Measurements from ENCODE around the gene CASP2. TPM values are rescaled to one million over a fixed set of nuclear protein-coding genes. Genes with fewer than 3 reads are reported as not detected.

CASP2 gene
- total RNA-seq, 1 donor from 2014 or later: 12.8 TPM

DNA sequence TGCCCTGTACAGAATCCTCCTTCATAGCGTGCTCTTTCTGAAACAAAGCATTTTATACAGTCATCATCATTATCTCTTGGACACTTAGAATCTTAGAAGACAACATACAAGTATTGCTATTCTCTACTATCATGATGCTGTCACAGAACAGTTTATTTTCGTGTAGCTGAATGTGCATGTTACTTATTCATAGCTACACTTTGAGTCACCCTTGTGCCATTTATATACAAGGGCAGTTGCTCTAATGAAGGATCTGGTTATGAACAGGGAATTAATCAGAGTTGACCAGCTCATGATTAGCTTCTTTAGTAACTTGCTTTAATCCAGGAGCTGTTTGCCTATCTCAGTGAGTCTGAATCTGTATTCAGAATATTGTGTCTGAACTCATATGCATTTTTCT lies 11.2 kb downstream of the CASP2 start:
- no peak for DNase-seq

DNA sequence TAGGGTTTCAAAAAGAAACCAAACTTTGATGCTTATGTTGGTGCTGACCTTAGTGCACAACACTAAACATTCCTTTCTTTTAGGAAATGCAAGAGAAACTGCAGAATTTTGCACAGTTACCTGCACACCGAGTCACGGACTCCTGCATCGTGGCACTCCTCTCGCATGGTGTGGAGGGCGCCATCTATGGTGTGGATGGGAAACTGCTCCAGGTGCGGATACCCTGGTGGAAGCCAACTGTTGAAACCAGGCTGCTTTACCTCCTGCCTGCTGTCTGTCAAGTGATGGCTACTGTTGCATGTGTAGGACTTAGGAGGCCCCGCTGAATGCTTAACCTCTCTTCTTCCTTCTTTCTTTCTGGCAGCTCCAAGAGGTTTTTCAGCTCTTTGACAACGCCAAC lies 11.7 kb downstream of the CASP2 start:
- DNase-seq: peak; percentile 64

DNA sequence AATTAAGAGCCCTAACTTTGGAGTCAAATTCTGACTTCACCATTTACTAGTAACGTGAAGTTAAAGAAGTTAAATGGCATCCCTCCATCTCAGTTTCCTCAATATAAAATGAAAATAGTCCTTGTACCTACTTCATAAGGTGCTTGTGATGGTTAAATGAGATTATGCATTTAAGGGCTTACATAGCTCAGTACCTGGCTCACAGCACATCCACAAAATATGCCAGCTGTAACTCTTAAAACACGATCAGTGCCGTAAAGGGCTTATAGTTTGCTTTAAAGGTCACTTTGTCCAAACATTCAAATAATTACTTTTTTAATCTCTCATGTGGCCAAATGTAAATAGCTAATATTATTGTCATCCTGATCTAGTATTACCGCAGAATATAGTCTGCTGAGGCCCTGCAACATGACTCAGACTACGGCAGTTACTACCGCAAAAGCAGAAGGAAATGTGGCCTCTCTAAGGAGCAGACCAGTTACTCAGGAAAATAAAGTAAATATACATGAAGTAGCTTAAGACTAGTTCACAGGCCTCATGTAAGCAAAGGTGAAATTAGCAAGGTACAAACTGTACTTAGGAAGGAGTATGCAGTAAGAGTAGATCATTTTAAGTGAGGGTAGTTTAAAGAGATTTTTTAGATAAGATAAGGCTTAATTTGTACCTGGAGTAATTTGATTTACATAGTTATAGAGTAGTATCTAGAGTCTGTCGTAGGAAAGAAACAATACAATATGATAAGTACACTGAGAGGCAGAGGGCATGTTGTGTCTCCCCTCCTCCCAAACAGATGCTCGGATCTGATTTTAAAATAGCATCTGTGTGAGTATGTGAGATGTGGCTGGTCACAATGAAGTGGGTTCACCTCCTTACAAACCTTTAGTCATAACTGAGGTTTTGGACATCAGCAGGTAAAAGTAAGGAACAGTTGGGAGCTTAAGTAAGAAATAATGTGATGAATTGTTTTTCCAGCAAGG lies 13.1 kb downstream of the CASP2 start:
- DNase-seq: no peak

DNA sequence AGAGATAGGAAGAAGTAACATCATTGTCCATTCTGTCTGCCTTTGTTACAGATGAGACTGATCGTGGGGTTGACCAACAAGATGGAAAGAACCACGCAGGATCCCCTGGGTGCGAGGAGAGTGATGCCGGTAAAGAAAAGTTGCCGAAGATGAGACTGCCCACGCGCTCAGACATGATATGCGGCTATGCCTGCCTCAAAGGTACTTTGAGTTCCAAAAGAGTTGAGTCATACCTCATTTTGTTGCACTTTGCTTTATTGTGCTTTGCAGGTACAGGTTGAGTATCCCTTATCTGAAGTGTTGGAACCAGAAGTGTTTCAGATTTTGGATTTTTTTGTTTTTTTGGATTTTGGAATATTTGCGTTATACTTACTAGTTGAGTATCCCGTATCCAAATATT lies 15.6 kb downstream of the CASP2 start:
- no peak for DNase-seq

DNA sequence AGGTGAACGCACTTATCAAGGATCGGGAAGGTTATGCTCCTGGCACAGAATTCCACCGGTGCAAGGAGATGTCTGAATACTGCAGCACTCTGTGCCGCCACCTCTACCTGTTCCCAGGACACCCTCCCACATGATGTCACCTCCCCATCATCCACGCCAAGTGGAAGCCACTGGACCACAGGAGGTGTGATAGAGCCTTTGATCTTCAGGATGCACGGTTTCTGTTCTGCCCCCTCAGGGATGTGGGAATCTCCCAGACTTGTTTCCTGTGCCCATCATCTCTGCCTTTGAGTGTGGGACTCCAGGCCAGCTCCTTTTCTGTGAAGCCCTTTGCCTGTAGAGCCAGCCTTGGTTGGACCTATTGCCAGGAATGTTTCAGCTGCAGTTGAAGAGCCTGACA lies 16.8 kb downstream of the CASP2 start:
- no peak for DNase-seq

DNA sequence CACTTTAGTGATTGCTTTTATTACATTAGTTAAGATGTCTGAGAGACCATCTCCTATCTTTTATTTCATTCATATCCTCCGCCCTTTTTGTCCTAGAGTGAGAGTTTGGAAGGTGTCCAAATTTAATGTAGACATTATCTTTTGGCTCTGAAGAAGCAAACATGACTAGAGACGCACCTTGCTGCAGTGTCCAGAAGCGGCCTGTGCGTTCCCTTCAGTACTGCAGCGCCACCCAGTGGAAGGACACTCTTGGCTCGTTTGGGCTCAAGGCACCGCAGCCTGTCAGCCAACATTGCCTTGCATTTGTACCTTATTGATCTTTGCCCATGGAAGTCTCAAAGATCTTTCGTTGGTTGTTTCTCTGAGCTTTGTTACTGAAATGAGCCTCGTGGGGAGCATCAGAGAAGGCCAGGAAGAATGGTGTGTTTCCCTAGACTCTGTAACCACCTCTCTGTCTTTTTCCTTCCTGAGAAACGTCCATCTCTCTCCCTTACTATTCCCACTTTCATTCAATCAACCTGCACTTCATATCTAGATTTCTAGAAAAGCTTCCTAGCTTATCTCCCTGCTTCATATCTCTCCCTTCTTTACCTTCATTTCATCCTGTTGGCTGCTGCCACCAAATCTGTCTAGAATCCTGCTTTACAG lies 17.4 kb downstream of the CASP2 start:
- DNase-seq: peak; percentile 80

DNA sequence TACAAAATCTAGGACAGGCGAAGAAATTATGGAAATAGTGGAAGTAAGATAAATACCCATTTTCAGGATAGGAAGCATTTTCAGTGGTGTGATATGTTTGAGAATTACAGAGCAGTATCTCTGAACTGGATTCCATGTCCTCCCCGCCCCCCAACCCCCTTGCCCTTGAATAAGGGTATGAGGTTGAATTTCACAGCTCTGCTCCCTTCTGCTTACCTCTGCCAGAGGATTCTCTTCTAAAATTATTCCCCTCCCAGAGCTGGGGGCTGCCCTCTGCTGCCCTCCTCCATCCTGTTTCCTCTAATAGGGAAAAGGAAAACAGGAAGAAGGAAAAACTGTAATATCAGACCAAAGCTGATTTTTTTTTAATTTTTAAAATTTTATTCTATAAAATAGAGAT lies 20.5 kb downstream of the CASP2 start:
- DNase-seq: no peak

DNA sequence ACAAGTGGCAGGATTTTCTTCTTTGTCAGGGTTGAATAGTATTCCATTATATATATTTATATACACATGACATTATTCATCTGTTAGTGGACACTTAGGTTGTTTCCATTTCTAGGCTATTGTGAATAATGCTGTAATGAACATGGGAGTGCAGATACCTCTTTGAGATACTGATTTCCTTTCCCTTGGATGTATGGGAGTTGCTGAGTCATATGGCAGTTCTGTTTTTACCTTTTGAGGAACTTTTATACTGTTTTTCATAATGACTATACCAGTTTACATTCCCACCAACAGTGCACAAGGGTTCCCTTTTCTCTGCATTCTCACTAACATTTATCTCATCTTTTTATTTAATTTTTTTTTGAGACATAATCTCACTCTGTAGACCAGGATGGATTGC lies 26.0 kb downstream of the CASP2 start:
- DNase-seq: no peak

DNA sequence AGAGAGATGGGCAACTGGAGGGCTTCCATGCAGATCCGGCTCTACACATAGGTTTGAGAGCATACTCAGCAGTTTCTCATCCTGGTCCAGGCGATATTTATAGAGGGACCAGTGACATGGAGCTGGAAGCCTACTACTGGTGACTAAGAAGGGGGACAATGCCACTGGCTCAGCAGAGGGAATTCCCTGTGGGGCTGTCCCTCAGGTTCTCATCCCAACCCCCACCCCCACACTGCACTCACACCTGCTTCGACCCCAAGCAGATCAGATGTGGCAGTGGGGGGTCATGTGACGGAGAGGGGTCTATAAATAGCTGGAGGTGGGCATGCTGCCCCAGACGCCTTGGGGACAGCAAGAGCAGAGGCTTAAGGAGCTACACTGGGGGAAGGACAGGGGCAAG lies 27.6 kb downstream of the CASP2 start, which contains the start of gene CLCN1:
CLCN1 (plus strand) TSS at position 336 of the 400 bp plus-strand sequence. CDS start 102 bp downstream, outside the sequence.
- DNase-seq: no peak

DNA sequence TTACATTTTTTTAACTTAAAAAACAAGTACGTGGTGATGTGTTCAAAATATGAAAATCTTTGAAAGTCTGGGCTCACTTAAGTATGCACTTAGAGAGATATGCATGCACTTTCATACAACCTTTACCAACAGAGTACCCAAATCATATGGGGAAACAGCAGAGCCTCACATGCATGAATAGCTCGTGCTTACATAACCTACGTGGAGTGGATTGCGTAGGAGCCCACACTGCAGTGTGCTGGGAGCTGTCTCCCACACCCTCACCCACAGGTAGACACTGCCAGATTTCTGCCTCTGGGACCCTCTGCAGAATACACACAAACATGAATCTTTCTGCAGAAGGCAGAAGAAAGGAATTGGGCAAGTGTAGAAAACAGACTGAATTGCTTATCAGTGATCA lies 28.3 kb downstream of the CASP2 start:
- no peak for DNase-seq

DNA sequence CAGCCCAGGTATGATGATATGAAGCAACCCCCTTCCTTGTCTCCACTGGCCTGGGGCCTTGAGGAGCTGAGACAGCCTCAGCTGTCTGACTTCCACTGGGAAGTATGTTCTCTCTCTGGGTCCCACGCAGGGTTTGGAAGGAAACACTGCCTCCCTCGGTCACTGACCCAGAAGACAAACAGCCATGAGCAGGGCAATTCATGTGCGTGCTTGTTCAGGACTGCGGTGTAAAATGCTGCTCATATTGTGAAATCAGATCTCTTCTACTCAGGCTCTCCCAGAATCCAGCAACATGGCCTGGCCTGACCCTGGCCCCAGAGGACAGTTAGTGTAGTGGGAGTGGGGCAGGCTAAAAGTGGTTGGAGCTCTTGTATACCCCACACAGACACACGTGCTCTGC lies 30.5 kb downstream of the CASP2 start:
- no peak for DNase-seq

DNA sequence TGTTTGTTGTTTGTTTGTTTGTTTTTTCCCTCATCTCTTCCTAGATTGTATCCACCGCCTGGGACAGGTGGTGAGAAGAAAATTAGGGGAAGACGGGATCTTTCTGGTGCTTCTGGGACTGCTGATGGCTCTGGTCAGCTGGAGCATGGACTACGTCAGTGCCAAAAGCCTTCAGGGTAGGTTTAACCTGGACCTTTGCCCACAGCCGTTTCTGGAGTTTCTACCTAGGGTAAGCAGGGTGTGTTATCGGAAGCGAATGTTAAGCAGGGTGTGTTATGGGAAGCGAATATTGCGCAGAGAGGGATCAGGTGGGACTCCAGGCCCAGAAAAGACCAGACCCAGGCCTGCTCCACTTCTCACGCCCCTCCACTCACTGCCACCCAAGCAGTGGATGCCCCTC lies 32.5 kb downstream of the CASP2 start:
- DNase-seq: no peak

DNA sequence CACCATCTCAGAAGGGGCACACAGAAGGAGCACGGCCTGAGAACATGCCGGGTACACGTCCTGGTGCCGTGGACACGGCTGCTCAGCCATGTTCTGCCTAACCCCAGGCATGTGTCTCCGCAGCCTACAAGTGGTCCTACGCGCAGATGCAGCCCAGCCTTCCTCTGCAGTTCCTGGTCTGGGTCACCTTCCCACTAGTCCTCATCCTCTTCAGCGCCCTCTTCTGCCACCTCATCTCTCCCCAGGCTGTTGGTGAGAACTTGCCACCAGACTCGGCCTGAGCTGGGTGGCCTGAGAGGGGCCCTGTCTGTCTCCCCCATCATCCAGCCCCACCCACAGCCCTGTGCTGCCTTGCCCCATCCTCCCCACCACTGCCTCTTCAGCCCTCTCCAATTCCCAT lies 33.1 kb downstream of the CASP2 start:
- no peak for DNase-seq

DNA sequence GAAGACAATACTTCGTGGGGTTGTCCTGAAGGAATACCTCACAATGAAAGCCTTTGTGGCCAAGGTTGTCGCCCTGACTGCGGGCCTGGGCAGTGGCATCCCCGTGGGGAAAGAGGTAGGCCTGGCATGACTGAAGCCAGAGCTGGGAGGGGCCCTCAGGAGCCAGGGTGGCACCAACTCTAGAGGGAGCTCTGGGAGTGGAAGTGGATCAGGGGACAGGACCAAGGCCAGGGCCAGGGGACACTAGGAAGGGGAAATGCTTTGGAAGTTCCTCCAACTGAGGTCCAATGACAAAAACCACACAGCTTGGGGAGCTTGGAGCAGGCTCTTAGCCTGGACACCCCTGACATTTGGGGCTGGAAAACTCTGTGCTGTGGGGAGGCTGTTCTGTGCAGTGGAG lies 33.6 kb downstream of the CASP2 start:
- no peak for DNase-seq

DNA sequence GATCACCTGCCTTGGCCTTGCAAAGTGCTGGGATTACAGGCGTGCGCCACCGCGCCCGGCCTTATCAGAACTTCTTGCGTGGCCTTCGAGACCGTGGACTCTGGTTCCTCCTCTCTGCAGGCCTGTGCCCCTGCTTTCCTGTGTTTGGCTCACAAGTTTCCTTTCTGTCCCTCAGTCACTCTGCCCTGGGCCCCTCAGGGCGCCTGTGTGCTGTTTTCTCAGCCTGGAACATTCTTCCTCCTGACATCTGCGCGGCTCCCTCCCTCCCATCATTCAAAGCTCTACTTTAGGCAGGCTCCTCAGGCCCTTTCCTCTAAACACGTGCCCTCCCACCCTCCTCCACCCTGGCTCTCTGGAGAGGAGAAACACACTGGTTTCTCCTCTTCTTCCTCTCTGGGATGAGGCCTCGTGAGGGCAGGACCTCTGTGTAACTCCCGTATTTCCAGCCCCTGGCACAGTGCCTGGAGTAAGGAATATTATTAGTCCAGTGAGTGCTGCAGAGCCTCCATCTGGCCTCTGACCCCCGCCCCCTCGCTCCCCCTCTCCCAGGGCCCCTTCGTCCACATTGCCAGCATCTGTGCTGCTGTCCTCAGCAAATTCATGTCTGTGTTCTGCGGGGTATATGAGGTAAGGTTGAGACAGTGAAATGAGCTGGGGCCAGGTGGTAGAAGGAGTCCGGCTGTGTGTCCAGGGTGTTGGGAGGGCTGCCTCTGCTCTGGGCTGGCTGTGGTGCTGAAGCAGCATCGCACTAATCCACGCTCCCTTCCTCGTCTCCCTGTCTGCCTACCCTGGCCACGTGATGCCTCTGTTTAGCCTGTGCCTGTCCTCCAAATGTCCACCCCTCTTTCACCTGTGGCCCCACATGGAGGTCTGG lies 34.8 kb downstream of the CASP2 start:
- DNase-seq: no peak

DNA sequence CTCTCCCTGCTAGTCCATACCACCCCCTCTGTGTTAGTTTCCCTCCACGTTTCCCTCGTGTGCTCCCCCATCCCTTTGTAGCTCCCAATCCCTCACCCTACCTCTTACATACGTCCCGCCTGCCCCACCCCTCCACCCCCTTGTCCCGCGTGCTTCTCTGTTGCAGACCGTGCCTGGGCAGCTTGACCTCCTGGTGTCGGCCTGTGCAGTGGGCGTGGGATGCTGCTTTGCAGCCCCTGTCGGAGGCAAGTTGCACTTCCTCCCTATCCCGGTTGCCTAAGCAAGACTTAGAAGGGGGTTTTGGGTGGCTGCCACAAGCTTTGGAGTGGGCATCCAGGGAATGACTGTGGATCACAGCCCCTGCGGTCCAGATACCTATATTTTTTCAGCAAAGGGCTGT lies 35.5 kb downstream of the CASP2 start:
- no peak for DNase-seq

DNA sequence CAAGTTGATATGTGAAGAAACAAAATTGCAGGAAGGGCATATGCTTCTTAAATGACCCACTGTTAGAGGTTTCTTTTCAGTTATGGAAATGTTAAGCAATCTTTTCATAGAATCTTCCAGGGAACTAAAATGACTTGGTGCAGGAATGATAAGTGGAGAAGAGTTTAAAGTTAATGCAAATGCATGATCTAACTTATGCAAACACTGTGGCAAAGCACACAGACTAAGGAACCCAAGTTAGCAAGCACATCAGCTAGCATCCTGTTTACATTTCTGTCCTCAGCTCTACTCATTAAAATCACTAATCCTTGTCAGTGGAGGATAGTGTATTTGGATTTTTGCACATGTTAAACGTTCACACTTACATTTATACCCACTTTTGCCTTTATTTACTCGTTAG lies 37.1 kb downstream of the CASP2 start:
- no peak for DNase-seq

DNA sequence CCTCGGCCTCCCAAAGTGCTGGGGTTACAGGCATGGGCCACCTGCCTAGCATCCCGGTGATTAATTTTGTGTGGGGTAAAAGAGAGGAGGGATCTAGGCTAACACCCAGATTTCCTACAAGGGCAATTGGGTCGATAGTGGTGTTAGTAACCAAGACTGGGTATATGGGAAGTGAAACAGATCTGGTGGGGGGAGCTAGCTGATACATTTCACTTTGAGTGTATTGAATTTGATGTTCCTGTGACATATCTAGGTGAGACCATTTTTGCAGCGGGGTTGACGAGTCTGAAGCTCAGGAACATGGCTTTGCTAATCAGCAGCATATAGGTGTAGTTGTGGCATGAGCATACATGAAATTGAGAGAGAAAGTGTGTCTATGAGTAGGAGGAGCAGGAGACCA lies 39.8 kb downstream of the CASP2 start:
- DNase-seq: no peak

DNA sequence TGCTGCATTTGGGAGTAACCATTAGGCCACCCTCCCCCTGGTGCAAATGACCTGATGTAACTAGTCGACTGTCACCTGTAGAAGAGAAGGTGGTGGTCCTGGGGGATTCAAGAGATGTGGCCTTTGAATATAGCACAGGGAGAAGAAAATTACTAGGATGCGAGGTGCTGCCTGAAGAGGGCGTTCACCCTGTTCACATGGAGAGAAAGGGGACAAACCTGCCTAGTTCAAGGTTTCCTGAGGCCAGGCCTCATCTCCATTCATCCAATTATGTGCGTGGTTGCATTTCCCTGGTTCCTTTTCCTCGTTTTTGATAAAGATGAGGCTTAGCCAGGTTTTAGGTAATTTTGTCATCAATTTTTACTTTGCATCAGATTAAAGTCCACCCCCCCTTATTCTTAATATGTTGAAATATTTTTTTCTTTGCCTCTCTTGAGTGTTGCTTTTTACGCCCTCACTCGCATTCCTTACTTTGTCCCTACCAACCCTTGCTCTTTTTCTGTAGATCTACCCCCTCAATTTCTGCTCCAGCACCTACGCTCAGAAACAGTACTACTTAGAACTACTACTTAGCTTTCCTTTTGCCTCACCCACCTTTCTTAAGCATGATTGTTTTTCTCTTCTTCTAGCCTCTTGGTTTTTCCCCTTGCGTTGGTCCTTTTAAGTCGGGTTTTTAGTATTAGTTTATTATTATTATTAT lies 41.5 kb downstream of the CASP2 start:
- DNase-seq: no peak

DNA sequence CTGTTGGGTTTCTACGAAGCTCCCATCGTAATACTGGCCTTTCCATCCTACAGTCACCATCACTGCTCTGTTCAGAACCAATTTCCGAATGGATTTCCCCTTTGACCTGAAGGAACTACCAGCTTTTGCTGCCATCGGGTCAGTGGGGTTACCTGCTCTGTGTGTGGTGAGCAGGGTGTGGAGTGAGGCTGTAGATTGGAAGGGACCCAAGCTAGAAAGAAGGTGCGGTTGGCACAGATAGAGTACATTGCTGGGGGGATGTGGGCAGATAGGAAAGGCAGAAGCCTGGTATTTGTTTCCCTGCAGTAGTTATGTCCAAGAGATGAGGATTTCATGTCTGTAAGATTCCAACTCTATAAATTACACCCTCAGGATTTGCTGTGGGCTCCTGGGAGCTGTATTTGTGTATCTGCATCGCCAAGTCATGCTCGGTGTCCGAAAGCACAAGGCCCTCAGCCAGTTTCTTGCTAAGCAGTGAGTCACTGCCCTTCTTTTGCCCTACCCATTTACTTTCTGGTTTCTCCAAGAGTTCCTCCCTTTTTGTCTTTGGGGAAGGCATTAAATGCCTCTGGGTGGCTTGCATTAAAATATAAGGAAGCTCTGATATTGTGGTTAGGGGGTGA lies 43.1 kb downstream of the CASP2 start:
- DNase-seq: no peak

DNA sequence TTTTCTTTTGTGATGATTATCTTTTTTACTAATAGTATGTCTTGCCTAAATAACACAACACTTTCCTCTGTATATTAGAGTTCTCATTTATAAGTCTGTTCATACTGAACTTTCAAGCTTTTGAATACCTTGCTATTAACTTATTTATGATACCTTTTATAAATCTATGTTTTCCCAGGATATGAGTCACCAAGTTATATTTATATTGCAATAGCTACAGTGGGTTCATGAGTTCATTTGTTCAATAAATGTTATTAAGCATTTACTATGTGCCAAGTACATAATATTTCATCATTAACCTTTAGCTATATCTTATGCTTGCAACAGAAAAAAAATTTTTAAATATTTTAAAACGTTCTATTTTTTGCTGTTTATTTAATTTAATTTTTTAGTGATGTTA lies 46.1 kb downstream of the CASP2 start:
- DNase-seq: no peak

DNA sequence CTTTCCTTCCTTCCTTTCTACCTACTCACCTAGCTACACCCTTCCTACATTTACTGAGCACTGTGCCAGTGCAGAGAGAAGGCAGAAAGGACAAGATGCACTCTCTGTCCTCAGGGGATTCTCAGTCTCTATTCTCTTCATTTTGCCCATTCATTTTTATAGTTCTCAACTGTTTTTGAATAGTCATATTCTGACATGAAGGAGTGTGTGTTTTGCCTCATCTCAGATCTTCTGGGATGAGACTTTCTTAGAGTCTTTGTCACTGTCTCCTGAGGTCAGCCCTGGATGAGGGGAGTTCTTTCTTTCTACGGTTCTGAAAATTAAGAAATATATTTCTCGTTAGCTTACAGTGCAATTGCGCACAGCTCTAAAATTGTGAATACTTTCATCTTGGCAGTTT lies 49.1 kb downstream of the CASP2 start:
- DNase-seq: no peak

All from dermis blood vessel endothelial cell (primary cell).